Measurements from ENCODE around the gene TMEM243. TPM values are rescaled to one million over a fixed set of nuclear protein-coding genes. Genes with fewer than 3 reads are reported as not detected.

The TMEM243 gene
- total and polyA plus RNA-seq, 2 donors from 2014 or later = 37.7 to 50.3 TPM

- DNase-seq (peak; percentile 97 to 99 (median 97)), FAIRE-seq (no peak)
- peak within 1 kb of the TSS; percentile 82 to 98 (median 91) for H3K4me3 ChIP-seq (ENCODE audit: low read length in 3 of 3)
- peak within 1 kb of the TSS; percentile 88 to 96 for H3K27ac ChIP-seq (ENCODE audit: low read depth in 2 of 2, low read length in 2 of 2)
- intact Hi-C loops (cut with DNase I) = no loop called here
- peaks cover 0 to 24% (median 6%) of the 10 kb centered on the region in 3 donors for H3K4me1 ChIP-seq (ENCODE audit: control insufficient read depth in 2 of 3, insufficient read depth in 2 of 3, low read depth in 1 of 3, low read length in 3 of 3)
- H3K27me3 ChIP-seq (ENCODE audit: control insufficient read depth, insufficient read depth, low read length) = no peaks in the 10 kb centered on the region
- peak within 1 kb of the TSS; percentile 61 to 97 (median 94) for H3K9ac ChIP-seq (ENCODE audit: low read length in 3 of 3)
- H3K36me3 ChIP-seq (ENCODE audit: control insufficient read depth in 2 of 3, insufficient read depth in 3 of 3, low read length in 3 of 3) = no peaks in the 10 kb centered on the region
- TF ChIP-seq CTCF (IDR thresholded peaks at IDR 0.05; ENCODE audit: borderline replicate concordance, extremely low read depth, insufficient read depth) = no peak
- H3K9me3 ChIP-seq (ENCODE audit: control insufficient read depth in 2 of 3, insufficient read depth in 1 of 3, low read length in 3 of 3) = no peaks in the 10 kb centered on the region
Measured at GRCh38 chr7:87152112-87152896, 67.2 kb downstream of the TMEM243 start, which contains the start of gene DMTF1. Gene DMTF1, plus strand, starts transcription at chr7:87152453. Its CDS starts 12,489 bp downstream, at chr7:87164942.

GRCh38 chr7:87151729-87152111, 67.8 kb downstream of the TMEM243 start:
- FAIRE-seq (no peak), DNase-seq (no peak)
- no peaks in the 10 kb centered on the region for H3K36me3 ChIP-seq (ENCODE audit: control insufficient read depth in 2 of 3, insufficient read depth in 3 of 3, low read length in 3 of 3)
- peak overlapping the region; percentile 88 to 96 for H3K27ac ChIP-seq (ENCODE audit: low read depth in 2 of 2, low read length in 2 of 2)
- H3K27me3 ChIP-seq (ENCODE audit: control insufficient read depth, insufficient read depth, low read length) = no peaks in the 10 kb centered on the region
- no peaks in the 10 kb centered on the region for H3K9me3 ChIP-seq (ENCODE audit: control insufficient read depth in 2 of 3, insufficient read depth in 1 of 3, low read length in 3 of 3)
- peak overlapping the region; percentile 50 to 94 (median 83) for H3K9ac ChIP-seq (ENCODE audit: low read length in 3 of 3)
- peaks cover 0 to 19% (median 3%) of the 10 kb centered on the region in 3 donors for H3K4me1 ChIP-seq (ENCODE audit: control insufficient read depth in 2 of 3, insufficient read depth in 2 of 3, low read depth in 1 of 3, low read length in 3 of 3)
- no peak for TF ChIP-seq CTCF (IDR thresholded peaks at IDR 0.05; ENCODE audit: borderline replicate concordance, extremely low read depth, insufficient read depth)
- H3K4me3 ChIP-seq (ENCODE audit: low read length in 3 of 3) = peak overlapping the region; percentile 82 to 98 (median 91)
- intact Hi-C loops (cut with DNase I) = no loop called here

GRCh38 chr7:87151002-87151728, 68.4 kb downstream of the TMEM243 start:
- H3K4me3 ChIP-seq (ENCODE audit: low read length in 3 of 3) = peak overlapping the region; percentile 82 to 98 (median 91)
- no peaks in the 10 kb centered on the region for H3K27me3 ChIP-seq (ENCODE audit: control insufficient read depth, insufficient read depth, low read length)
- peak overlapping the region; percentile 88 to 96 for H3K27ac ChIP-seq (ENCODE audit: low read depth in 2 of 2, low read length in 2 of 2)
- no peaks in the 10 kb centered on the region for H3K9me3 ChIP-seq (ENCODE audit: control insufficient read depth in 2 of 3, insufficient read depth in 1 of 3, low read length in 3 of 3)
- no peaks in the 10 kb centered on the region for H3K36me3 ChIP-seq (ENCODE audit: control insufficient read depth in 2 of 3, insufficient read depth in 3 of 3, low read length in 3 of 3)
- FAIRE-seq (no peak), DNase-seq (peak in 1 of 5 donors; percentile 25)
- H3K9ac ChIP-seq (ENCODE audit: low read length in 3 of 3) = peak overlapping the region; percentile 50 to 94 (median 83)
- H3K4me1 ChIP-seq (ENCODE audit: control insufficient read depth in 2 of 3, insufficient read depth in 2 of 3, low read depth in 1 of 3, low read length in 3 of 3) = peaks cover 0 to 19% (median 3%) of the 10 kb centered on the region in 3 donors
- TF ChIP-seq CTCF (IDR thresholded peaks at IDR 0.05; ENCODE audit: borderline replicate concordance, extremely low read depth, insufficient read depth) = no peak
- intact Hi-C loops (cut with DNase I) = no loop called here
